Measurements from ENCODE around the gene TOR1A.

- TF ChIP-seq CTCF (IDR thresholded peaks at IDR 0.05) (no peak), POLR2A (IDR thresholded peaks at IDR 0.05; ENCODE audit: low read depth) (no peak), EP300 (IDR thresholded peaks at IDR 0.05) (no peak), POLR2AphosphoS5 (IDR thresholded peaks at IDR 0.05) (no peak)
These were observed 14.8 kb upstream of the TOR1A start for GRCh38 chr9:129838707-129839259.
